RCC 7860 (cell line): Measurements from ENCODE around the gene GRAMD2B.

ENCODE experiments used
- DNase-seq: peaks from one replicate; pipeline ENCODE4 v3.0.0-alpha.2; 2015; ENCODE audit warnings: low spot score
- FAIRE-seq: peaks from 2 replicates; lab custom pipeline; 2012; peaks lifted over from hg19 to GRCh38; lab: Jason Lieb, UNC

GRAMD2B gene

GRCh38 chr5:126531543-126532120 lies 108.4 kb downstream of the GRAMD2B start:
- FAIRE-seq: no peak
- no peak for DNase-seq

- DNase-seq: no peak
Observed at GRCh38 chr5:126534553-126534952, 111.3 kb downstream of the GRAMD2B start.

GRCh38 chr5:126535856-126536545 lies 112.8 kb downstream of the GRAMD2B start:
- FAIRE-seq (no peak), DNase-seq (no peak)

More at GRCh38 chr5:126534553-126534952, 111.3 kb downstream of the GRAMD2B start:
- FAIRE-seq: no peak

GRCh38 chr5:126536874-126537273 lies 113.7 kb downstream of the GRAMD2B start:
- DNase-seq (no peak), FAIRE-seq (no peak)

- FAIRE-seq (no peak), DNase-seq (no peak)
Observed at GRCh38 chr5:126538579-126538978, 115.4 kb downstream of the GRAMD2B start.

- FAIRE-seq (no peak), DNase-seq (no peak)
Observed at GRCh38 chr5:126540631-126541030, 117.4 kb downstream of the GRAMD2B start.

GRCh38 chr5:126542441-126542840 lies 119.2 kb downstream of the GRAMD2B start:
- no peak for FAIRE-seq
- DNase-seq: no peak

GRCh38 chr5:126543009-126543408 lies 119.8 kb downstream of the GRAMD2B start:
- FAIRE-seq: no peak
- no peak for DNase-seq

GRCh38 chr5:126543660-126544059 lies 120.5 kb downstream of the GRAMD2B start:
- DNase-seq (no peak), FAIRE-seq (no peak)
